ENCODE data around the gene SAA2. TPM values are rescaled to one million over a fixed set of nuclear protein-coding genes. Genes with fewer than 3 reads are reported as not detected.
"Not testable (repeated sequence)": the region's sequence is repeated elsewhere in the genome, so short reads cannot be mapped to it uniquely, and the experiment has no call there.

The SAA2 gene
- total RNA-seq, 4 donors from 2014 or later, result 0.34 TPM; not detected in 3

GRCh38 chr11:18265949-18266348 lies 17.5 kb upstream of the SAA2 start, which contains the start of gene SAA1:
SAA1 (plus strand) TSS chr11:18266264; CDS start chr11:18266888, 624 bp downstream.
- Histone ChIP-seq H3K9me3 (no peaks in the 10 kb centered on the region), H3K4me3 (no peak within 1 kb of the TSS), H3K27me3 (no peaks in the 10 kb centered on the region), H3K27ac (replicated peaks in 1 of 4) (no peak within 1 kb of the TSS), H3K36me3 (no peaks in the 10 kb centered on the region), H3K4me1 (no peaks in the 10 kb centered on the region)
- intact Hi-C loops (cut with DNase I), result no loop called here
- no peak for DNase-seq (ENCODE audit: extremely low spot score)
- 67% methylated on average over 7 of the region's 8 CpGs for WGBS
- TF ChIP-seq POLR2AphosphoS5 (IDR thresholded peaks at IDR 0.05), result no peak
- no peak for TF ChIP-seq EP300 (IDR thresholded peaks at IDR 0.05)
- TF ChIP-seq CTCF (IDR thresholded peaks at IDR 0.05), result no peak
- no peak for TF ChIP-seq POLR2A (IDR thresholded peaks at IDR 0.05; ENCODE audit: low read depth)

GRCh38 chr11:18264677-18265555 lies 16.4 kb upstream of the SAA2 start:
- Histone ChIP-seq H3K4me1 (no peaks in the 10 kb centered on the region), H3K27me3 (no peaks in the 10 kb centered on the region), H3K9me3 (no peaks in the 10 kb centered on the region), H3K27ac (replicated peaks in 1 of 4) (no peak overlapping the region), H3K36me3 (no peaks in the 10 kb centered on the region), H3K4me3 (no peak overlapping the region)
- intact Hi-C loops (cut with DNase I), result no loop called here
- DNase-seq (ENCODE audit: extremely low spot score), result peak; percentile 53
- no peak for TF ChIP-seq POLR2AphosphoS5 (IDR thresholded peaks at IDR 0.05)
- no peak for TF ChIP-seq EP300 (IDR thresholded peaks at IDR 0.05)
- TF ChIP-seq POLR2A (IDR thresholded peaks at IDR 0.05; ENCODE audit: low read depth), result no peak
- no peak for TF ChIP-seq CTCF (IDR thresholded peaks at IDR 0.05)
- 55% methylated on average over 1 of the region's 1 CpG for WGBS

GRCh38 chr11:18264035-18264434 lies 15.6 kb upstream of the SAA2 start:
- H3K36me3 ChIP-seq, result no peaks in the 10 kb centered on the region
- 79% methylated on average over 4 of the region's 4 CpGs for WGBS
- TF ChIP-seq POLR2A (IDR thresholded peaks at IDR 0.05; ENCODE audit: low read depth), result no peak
- TF ChIP-seq EP300 (IDR thresholded peaks at IDR 0.05), result no peak
- TF ChIP-seq CTCF (IDR thresholded peaks at IDR 0.05), result no peak
- TF ChIP-seq POLR2AphosphoS5 (IDR thresholded peaks at IDR 0.05), result no peak
- no peak overlapping the region for H3K27ac ChIP-seq (replicated peaks in 1 of 4)
- no peaks in the 10 kb centered on the region for H3K9me3 ChIP-seq
- no peak for DNase-seq (ENCODE audit: extremely low spot score)
- no peak overlapping the region for H3K4me3 ChIP-seq
- H3K27me3 ChIP-seq, result no peaks in the 10 kb centered on the region
- no peaks in the 10 kb centered on the region for H3K4me1 ChIP-seq
- intact Hi-C loops (cut with DNase I), result no loop called here

- H3K27ac ChIP-seq (replicated peaks in 1 of 4); DNase-seq (ENCODE audit: extremely low spot score); H3K36me3 ChIP-seq; H3K27me3 ChIP-seq; intact Hi-C loops (cut with DNase I); H3K9me3 ChIP-seq; H3K4me1 ChIP-seq; H3K4me3 ChIP-seq: not testable (repeated sequence)
- 65% methylated on average over 8 of the region's 8 CpGs for WGBS
These were observed 14.3 kb upstream of the SAA2 start for GRCh38 chr11:18262681-18263350.

GRCh38 chr11:18261721-18262120 lies 13.3 kb upstream of the SAA2 start:
- WGBS, result 91% methylated on average over 14 of the region's 14 CpGs

More at GRCh38 chr11:18261721-18262120, 13.3 kb upstream of the SAA2 start:
- H3K4me1 ChIP-seq, result no peaks in the 10 kb centered on the region
- H3K9me3 ChIP-seq, result no peaks in the 10 kb centered on the region
- no peak for DNase-seq (ENCODE audit: extremely low spot score)
- H3K36me3 ChIP-seq, result no peaks in the 10 kb centered on the region
- no peak overlapping the region for H3K4me3 ChIP-seq
- intact Hi-C loops (cut with DNase I), result no loop called here
- H3K27me3 ChIP-seq, result no peaks in the 10 kb centered on the region
- no peak overlapping the region for H3K27ac ChIP-seq (replicated peaks in 1 of 4)
- TF ChIP-seq POLR2AphosphoS5 (IDR thresholded peaks at IDR 0.05), result no peak
- no peak for TF ChIP-seq POLR2A (IDR thresholded peaks at IDR 0.05; ENCODE audit: low read depth)
- TF ChIP-seq CTCF (IDR thresholded peaks at IDR 0.05), result no peak
- no peak for TF ChIP-seq EP300 (IDR thresholded peaks at IDR 0.05)

All from esophagus muscularis mucosa (tissue), 4 donors.